Ishikawa (cell line): ENCODE results near the gene TMCC3.

Experiments used
- CEBPB ChIP-seq: IDR thresholded peaks from 2 replicates; pipeline ENCODE4 v1.6.1; 2012
- CREB1 ChIP-seq: IDR thresholded peaks from 2 replicates; pipeline ENCODE4 v1.6.1; 2012; ENCODE audit warnings: low read depth
- EGR1 ChIP-seq: IDR thresholded peaks from 2 replicates; pipeline ENCODE4 v1.6.1; 2012
- EP300 ChIP-seq: IDR thresholded peaks from 2 replicates; pipeline ENCODE4 v1.6.1; 2012; ENCODE audit warnings: borderline replicate concordance
- MAX ChIP-seq: IDR thresholded peaks from 2 replicates; pipeline ENCODE4 v1.6.1; 2012
- NFIC ChIP-seq: IDR thresholded peaks from 2 replicates; pipeline ENCODE4 v1.6.1; 2012
- RAD21 ChIP-seq: IDR thresholded peaks from 2 replicates; pipeline ENCODE4 v1.6.1; 2012; ENCODE audit warnings: low read depth
- TAF1 ChIP-seq: IDR thresholded peaks from 2 replicates; pipeline ENCODE4 v1.6.1; 2012; ENCODE audit warnings: low read depth, mild to moderate bottlenecking
- TCF12 ChIP-seq: IDR thresholded peaks from 2 replicates; pipeline ENCODE4 v1.6.1; 2012; ENCODE audit warnings: low read depth
- TEAD4 ChIP-seq: IDR thresholded peaks from 2 replicates; pipeline ENCODE4 v1.6.1; 2012
- YY1 ChIP-seq: IDR thresholded peaks from 2 replicates; pipeline ENCODE4 v1.6.1; 2012; ENCODE audit warnings: low read depth
- ZBTB7A ChIP-seq: IDR thresholded peaks from 2 replicates; pipeline ENCODE4 v1.6.1; 2012; ENCODE audit warnings: low read depth
- TF ChIP-seq, protein P1 (sequence below): IDR thresholded peaks from 2 replicates; pipeline ENCODE4 v1.6.1; 2012; ENCODE audit warnings: low read depth, mild to moderate bottlenecking

GRCh38 chr12:94567761-94568160 lies 82.6 kb downstream of the TMCC3 start:
- TF ChIP-seq TAF1 (no peak), EP300 (no peak), RAD21 (no peak), TEAD4 (no peak), YY1 (no peak), NFIC (no peak), EGR1 (no peak), CEBPB (no peak), ZBTB7A (no peak), MAX (no peak), TCF12 (no peak), CREB1 (no peak)
- TF ChIP-seq, protein P1, sequence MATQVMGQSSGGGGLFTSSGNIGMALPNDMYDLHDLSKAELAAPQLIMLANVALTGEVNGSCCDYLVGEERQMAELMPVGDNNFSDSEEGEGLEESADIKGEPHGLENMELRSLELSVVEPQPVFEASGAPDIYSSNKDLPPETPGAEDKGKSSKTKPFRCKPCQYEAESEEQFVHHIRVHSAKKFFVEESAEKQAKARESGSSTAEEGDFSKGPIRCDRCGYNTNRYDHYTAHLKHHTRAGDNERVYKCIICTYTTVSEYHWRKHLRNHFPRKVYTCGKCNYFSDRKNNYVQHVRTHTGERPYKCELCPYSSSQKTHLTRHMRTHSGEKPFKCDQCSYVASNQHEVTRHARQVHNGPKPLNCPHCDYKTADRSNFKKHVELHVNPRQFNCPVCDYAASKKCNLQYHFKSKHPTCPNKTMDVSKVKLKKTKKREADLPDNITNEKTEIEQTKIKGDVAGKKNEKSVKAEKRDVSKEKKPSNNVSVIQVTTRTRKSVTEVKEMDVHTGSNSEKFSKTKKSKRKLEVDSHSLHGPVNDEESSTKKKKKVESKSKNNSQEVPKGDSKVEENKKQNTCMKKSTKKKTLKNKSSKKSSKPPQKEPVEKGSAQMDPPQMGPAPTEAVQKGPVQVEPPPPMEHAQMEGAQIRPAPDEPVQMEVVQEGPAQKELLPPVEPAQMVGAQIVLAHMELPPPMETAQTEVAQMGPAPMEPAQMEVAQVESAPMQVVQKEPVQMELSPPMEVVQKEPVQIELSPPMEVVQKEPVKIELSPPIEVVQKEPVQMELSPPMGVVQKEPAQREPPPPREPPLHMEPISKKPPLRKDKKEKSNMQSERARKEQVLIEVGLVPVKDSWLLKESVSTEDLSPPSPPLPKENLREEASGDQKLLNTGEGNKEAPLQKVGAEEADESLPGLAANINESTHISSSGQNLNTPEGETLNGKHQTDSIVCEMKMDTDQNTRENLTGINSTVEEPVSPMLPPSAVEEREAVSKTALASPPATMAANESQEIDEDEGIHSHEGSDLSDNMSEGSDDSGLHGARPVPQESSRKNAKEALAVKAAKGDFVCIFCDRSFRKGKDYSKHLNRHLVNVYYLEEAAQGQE, result no peak
